Stimulated activated CD8-positive, alpha-beta memory T cell treated with anti-CD3 and anti-CD28 coated beads, Interleukin-7, amount 100 ng/mL, for 24 hours (primary cell): ENCODE data around the gene NPEPPS.

ENCODE experiments used
- DNase-seq: peaks from one replicate; pipeline ENCODE4 v3.0.0-alpha.2; 2020; ENCODE audit warnings: low read depth

NPEPPS gene

GRCh38 chr17:47669081-47669480 lies 138.2 kb downstream of the NPEPPS start:
- no peak for DNase-seq

DNA sequence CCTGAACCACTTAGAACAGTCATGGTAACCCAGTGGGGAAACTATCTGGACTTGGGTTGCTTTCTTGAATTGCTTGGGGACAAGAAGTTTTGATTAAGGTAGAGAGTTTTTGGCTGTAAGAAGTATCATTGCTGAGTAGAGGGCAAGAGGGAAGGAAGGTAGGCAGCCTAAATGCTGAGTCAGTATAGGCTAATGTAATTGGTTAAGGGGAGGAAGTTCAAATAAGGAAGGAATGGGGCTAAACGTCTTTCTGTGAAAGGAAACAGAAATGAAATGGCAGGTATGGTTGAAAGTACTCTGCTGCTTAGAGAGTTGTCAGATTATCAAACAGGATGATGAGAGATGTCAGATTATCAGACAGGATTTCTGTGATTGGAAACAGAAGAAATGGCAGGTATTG lies 139.2 kb downstream of the NPEPPS start:
- DNase-seq, result no peak
